Fibroblast of skin of right quadriceps (primary cell): ENCODE data around the gene BLCAP.
A peak's percentile ranks its signal among the peaks of the same experiment; 100 is the strongest.

ENCODE experiments used
- DNase-seq: peaks from one replicate; pipeline ENCODE4 v3.0.0-alpha.2; 2013

BLCAP gene

GRCh38 chr20:37529214-37529967 lies 1.7 kb upstream of the BLCAP start:
- no peak for DNase-seq

- DNase-seq, result no peak
These were observed 954 bp upstream of the BLCAP start for GRCh38 chr20:37528446-37529213.

- DNase-seq, result no peak
These were observed 638 bp downstream of the BLCAP start for GRCh38 chr20:37526839-37527637.

- DNase-seq, result peak; percentile 72
These were observed 1.3 kb downstream of the BLCAP start for GRCh38 chr20:37526238-37526838.

- no peak for DNase-seq
These were observed 1.9 kb downstream of the BLCAP start for GRCh38 chr20:37525810-37526209.

DNA sequence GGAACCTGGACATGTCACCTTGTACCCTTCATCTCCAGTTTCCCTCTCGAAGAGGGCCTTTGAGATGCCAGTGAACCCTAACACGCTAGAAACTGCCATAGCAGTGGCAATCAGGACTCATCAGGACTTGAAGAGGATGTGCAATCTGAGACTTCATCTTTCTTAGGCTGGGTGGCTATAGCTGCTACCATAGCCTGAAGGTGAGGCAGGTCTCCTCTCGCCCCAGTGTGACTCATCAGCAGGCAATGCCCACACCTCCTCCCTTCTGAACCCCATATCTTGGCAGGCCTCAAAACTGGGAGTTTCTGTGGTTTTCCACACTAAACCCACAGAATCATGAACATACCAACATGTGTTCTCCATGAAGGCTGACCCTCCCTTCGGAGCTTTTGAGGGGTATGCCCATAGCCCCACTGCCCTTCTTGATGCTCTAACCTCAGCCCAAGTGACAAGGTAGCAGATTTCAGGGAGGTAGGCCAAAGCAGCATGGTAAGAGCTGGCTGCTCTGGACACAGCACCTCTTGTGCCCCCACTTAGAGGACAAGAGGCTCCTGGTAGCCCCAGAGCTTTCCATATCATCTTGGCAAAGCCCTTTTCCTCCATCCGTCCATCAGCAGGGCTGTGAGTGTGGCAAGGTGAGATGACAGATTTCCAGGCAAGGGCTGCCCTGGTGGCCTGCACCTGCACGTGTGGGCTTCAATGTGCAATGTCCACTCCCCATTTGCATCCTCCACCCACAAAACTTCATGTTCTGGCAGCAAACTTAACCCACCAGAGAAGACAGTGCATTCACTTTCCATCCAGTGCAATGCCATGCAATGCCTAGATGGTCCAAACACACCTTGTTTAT lies 2.6 kb downstream of the BLCAP start:
- DNase-seq, result peak; percentile 49

DNA sequence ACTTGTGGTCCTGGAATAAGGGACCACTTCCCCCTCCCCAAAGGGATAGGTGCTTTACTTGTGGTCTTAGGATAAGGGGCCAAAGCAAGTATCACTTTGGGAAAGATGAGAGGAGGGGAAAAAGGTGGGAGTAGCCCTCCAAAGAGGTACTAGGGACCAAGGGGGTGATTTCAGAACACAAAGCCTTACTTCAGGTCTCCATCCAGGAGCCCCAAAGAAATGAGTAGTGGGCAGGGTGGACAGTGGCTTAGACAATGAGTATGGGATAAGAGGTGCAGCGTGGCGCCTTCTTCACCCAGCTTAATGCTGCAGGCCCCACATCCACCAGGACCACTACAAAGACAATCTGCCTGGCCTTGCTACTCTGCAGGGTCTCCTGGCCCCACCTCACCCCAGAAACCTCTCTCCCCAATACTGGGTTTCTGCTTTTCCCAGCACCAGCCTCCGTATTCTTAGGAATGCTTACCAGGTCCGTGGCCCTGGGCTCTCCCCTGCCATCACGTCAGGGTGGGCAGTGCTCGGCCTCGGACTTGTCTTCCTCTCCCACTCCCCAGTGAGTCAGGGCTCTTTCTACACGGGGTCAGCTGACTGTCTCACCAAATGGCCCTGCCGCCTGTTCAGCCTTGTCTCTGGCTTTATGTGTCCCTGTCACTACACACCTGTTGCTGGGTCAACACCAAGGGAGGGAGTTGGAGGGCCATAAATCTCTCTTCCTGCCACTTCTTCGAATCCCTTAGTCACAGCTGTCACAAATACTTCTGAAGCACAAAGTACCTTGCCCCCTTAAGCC lies 3.6 kb downstream of the BLCAP start:
- no peak for DNase-seq

DNA sequence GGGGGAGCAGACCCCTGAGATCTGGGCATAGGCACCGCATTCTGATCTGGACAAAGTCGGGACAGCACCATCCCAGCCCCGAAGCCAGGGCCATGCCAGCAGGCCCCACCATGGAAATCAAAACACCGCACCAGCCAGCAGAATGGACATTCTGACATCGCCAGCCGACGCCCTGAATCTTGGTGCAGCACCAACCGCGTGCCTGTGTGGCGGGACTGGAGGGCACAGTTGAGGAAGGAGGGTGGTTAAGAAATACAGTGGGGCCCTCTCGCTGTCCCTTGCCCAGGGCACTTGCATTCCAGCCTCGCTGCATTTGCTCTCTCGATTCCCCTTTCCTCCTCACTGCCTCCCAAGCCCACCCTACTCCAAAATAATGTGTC lies 4.7 kb downstream of the BLCAP start:
- DNase-seq, result no peak

DNA sequence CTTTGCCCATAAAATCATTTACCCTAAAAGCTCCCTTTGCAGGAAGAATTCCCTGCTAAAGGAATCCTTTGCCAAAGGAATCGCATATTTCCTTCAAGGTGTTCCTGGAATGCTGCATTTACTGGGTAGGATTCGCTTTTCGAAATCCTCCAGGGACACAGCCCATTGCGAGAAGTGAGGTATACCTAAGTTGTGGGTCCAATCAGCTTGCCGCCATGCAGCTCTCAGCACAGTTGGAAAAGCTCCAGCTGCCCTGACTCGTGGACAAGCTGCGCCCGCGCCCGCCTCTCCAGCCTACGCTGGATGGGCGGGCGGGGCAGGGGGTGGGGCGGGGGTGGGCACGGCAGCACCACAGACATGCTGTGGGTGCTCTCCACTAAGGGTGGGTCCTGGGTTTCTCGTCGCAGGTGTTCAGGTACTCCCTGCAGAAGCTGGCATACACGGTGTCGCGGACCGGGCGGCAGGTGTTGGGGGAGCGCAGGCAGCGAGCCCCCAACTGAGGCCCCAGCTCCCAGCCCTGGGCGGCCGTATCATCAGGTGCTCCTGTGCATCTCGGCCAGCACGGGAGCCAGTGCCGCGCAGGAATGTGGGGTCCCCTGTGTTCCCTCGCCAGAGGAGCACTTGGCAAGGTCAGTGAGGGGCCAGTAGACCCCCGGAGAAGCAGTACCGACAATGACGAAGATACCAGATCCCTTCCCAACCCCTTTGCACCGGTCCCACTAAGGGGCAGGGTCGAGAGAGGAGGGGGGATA lies 5.2 kb downstream of the BLCAP start:
- DNase-seq, result peak; percentile 49

DNA sequence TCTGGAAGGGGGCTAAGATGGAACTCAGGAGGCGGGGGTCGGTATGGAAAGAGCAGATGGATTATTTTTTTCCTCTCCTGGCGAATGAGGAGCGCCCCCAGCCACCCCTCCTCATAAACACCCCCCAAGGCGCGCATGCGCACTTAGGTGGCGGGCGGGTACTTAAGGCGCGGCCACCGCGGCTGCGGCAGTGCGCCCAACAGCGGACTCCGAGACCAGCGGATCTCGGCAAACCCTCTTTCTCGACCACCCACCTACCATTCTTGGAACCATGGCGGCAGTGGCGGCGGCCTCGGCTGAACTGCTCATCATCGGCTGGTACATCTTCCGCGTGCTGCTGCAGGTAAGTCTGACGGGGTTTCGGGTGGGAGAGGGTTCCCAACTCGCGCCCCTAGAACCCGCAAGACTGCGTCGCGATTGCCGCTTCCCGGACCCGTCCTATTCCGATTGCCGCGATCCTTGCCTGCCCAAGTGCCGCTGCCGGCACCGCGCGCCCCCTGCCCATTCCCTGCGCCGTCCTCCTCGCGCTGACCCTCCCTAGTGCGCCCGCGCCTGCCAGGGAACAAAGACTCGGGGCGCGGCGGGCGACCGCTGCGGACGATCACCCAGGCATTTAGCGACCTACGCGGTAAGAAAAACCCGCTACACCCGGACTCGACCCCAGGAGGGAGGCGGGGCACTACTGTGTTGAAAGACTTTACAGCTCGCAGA lies 6.5 kb downstream of the BLCAP start, which contains the start of gene NNAT:
NNAT (plus strand) TSS at position 190 of the 711 bp plus-strand sequence; CDS start at position 272, 82 bp downstream.
- DNase-seq, result no peak

DNA sequence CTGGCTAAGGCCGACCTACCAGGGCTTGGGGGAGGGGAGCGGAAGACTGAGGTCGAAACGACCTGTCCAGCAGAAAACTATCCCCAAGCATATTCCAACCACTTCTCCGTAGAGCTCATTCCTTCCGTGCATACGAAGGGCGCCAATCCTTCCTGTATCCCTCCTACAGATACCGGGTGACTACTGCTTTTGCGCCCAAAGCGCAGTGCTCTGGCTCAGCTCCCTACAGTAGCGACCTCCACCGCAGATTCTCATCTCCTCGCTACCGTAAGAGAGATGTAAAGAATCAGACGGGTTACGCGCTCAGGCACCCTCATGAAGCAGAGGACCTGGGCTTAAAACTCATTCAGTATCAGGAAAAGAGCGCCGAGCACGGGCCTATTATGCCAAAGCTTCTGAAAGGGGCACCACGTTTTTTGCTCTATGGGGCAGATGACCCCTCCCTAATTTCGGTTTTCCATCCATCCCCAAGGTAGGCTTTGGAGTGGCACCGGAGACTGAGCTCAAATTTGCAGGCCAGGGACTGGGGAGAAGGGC lies 7.2 kb downstream of the BLCAP start:
- no peak for DNase-seq

- DNase-seq, result no peak
These were observed 7.9 kb downstream of the BLCAP start for GRCh38 chr20:37519508-37520418.

DNA sequence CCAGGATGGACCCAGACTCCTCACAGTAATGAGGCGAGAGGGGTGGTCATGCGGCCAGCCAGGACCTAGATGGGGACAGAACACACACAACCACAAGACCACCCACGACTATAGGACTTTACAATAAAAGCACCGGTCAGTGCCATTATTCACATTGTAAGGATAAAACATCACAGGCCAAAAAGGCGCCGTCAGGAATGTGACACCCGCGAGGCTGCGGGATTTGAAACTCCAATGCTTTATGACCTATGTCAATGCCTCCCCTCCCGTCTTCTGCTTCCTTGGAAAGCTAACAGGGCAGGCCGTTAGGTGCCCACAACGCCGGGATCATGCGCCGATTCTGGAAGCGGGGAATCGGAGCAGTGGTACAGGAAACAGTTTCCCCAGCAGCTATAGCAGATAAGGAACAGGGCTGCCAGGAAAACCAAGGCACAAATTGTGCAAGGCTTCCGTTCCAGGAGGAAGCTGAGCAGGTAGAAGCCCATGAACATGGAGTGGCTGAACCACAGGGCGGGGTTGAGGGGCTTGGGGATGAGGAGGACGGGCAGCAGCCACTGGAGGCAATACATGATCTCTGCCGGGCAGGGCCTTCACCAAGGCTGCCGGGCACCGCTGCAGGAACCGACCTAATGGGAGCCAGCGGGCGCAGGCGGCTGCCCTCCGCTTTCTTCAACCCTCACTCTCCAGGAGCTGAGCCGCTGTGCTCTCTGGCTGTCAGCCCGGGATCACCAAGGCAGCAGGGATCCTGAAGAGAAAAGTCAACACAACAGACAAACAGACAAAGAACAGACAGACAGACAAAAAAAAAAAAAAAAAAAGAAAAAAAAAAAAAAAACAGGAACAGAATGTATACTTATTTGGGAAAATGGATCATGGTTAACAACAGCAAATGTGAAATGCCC lies 8.8 kb downstream of the BLCAP start:
- DNase-seq, result no peak

DNA sequence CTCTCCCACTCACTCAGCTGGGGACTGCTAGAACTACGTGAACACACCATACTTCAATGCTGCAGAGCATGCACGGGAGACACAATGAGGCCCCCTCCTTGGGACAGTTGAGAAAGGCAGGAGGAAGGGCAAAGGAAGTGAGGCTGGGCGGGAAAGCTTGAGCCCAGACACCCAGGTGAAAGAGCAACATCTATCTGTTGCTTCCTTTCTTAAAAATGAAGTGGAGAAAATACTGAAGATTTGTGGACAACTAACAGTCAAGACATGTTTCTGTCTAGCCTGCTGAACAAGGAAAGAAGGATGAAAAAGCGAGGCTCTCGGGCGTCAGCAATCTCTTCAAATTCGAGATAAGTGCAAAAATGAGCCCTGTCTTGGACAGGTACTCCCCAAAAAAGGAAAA lies 9.6 kb downstream of the BLCAP start:
- DNase-seq, result no peak

DNA sequence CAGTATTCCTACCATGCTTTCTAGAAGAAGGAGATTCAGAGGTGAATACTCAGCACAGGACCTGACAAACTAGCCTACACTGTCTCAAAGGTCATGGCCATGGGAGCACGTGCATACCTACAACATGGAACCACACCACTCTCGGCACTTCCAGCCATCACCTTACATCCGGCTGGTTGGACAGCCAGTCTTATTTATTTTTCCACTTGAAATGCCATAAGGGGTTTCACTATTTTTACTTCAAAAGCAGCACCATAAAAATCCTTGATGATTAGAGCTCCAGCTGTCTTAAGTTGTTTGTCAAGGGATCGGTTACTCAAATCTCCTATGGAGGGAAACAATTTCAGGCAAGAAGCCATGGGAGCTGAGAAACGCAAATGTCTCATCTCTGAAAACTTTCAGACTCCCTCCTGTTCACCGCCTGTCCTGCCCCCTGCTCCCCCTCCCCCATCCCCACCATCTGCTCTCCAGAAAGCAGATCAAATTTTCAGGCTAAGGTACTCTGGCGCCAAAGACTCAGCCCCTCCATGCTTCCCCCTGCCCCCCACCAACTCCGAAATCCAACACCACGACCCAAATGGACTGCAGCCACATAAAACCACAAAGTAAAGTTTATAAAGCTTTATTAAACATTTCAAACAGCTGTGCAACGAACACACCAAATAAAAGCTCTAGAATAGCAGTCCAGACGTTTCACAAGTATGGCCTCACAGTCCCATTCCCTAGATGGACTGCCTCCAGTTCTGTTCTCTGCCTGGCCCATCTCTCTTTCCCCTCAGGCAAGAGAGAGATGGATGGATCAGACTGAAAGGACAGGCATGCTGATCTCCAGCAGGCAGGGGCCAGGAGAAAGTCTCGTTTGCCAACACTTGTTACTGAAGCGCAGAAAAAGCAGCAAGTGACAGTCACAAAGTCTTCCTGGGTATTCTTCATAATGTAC lies 10.6 kb downstream of the BLCAP start:
- peak; percentile 93 for DNase-seq

- no peak for DNase-seq
These were observed 11.8 kb downstream of the BLCAP start for GRCh38 chr20:37515876-37516275.
